Hypothalamus (tissue), 51 donors: ENCODE results near the gene PTPRN2.
A peak's percentile ranks its signal among the peaks of the same experiment; 100 is the strongest.
"Not testable (repeated sequence)": the region's sequence is repeated elsewhere in the genome, so short reads cannot be mapped to it uniquely, and the experiment has no call there.

ENCODE experiments used
- DNase-seq, 51 donors: peaks; one replicate each; lab custom pipeline; 2025; lab: John Stamatoyannopoulos, UW

PTPRN2 gene

GRCh38 chr7:158257001-158257400 lies 330.6 kb downstream of the PTPRN2 start:
- DNase-seq, result no peak

- DNase-seq, result no peak
Measured at GRCh38 chr7:158256091-158256816, 331.4 kb downstream of the PTPRN2 start.

- DNase-seq, result no peak
Measured at GRCh38 chr7:158255558-158255957, 332.1 kb downstream of the PTPRN2 start.

- DNase-seq, result no peak
Measured at GRCh38 chr7:158255156-158255555, 332.5 kb downstream of the PTPRN2 start.

- not testable (repeated sequence) for DNase-seq
Measured at GRCh38 chr7:158253670-158254045, 334.0 kb downstream of the PTPRN2 start.

- no peak for DNase-seq
Measured at GRCh38 chr7:158252837-158253669, 334.6 kb downstream of the PTPRN2 start.

- DNase-seq, result peak in 29 of 51 donors; percentile 8 to 81 (median 33)
Measured at GRCh38 chr7:158252081-158252836, 335.4 kb downstream of the PTPRN2 start.

GRCh38 chr7:158251061-158251965 lies 336.3 kb downstream of the PTPRN2 start:
- DNase-seq, result no peak

- no peak for DNase-seq
Measured at GRCh38 chr7:158249692-158250091, 337.9 kb downstream of the PTPRN2 start.

- DNase-seq, result no peak
Measured at GRCh38 chr7:158248816-158249215, 338.8 kb downstream of the PTPRN2 start.

GRCh38 chr7:158247758-158248487 lies 339.7 kb downstream of the PTPRN2 start:
- no peak for DNase-seq

GRCh38 chr7:158246960-158247673 lies 340.5 kb downstream of the PTPRN2 start:
- DNase-seq, result no peak

GRCh38 chr7:158246272-158246959 lies 341.2 kb downstream of the PTPRN2 start:
- no peak for DNase-seq

GRCh38 chr7:158245724-158246041 lies 341.9 kb downstream of the PTPRN2 start:
- no peak for DNase-seq

GRCh38 chr7:158244873-158245723 lies 342.5 kb downstream of the PTPRN2 start:
- no peak for DNase-seq

- no peak for DNase-seq
Measured at GRCh38 chr7:158244430-158244829, 343.2 kb downstream of the PTPRN2 start.

- no peak for DNase-seq
Measured at GRCh38 chr7:158241919-158242318, 345.7 kb downstream of the PTPRN2 start.
